Mesendoderm (in vitro differentiated cells): Measurements from ENCODE around the gene CHST13.

Experiments used
- DNase-seq: peaks from one replicate; pipeline ENCODE4 v3.0.0; 2013
- H2AK5ac ChIP-seq: 2 replicates; pipeline ENCODE4 v1.6.1; 2013; ENCODE audit warnings: low read length, inconsistent platforms
- H2BK120ac ChIP-seq: 2 replicates; pipeline ENCODE4 v1.6.1; 2013; ENCODE audit warnings: low read depth, mild to moderate bottlenecking, low read length, moderate library complexity, mixed read lengths
- H2BK15ac ChIP-seq: replicated peaks from 2 replicates; pipeline ENCODE4 v1.6.1; 2013; ENCODE audit warnings: low read depth, mild to moderate bottlenecking, moderate library complexity
- H2BK5ac ChIP-seq: 2 replicates; pipeline ENCODE4 v1.6.1; 2013; ENCODE audit warnings: low read length, inconsistent platforms
- H3K18ac ChIP-seq: 2 replicates; pipeline ENCODE4 v1.6.1; 2013; ENCODE audit warnings: mild to moderate bottlenecking, low read length, mixed read lengths
- H3K23ac ChIP-seq: one replicate; pipeline ENCODE4 v1.6.1; 2013; ENCODE audit warnings: low read length
- H3K27ac ChIP-seq: 2 replicates; pipeline ENCODE4 v1.5.1; 2013; ENCODE audit warnings: low read depth, mild to moderate bottlenecking, inconsistent platforms, low read length, moderate library complexity
- H3K27me3 ChIP-seq: 2 replicates; pipeline ENCODE4 v1.6.1; 2013; ENCODE audit warnings: low read length, control low read depth, mild to moderate bottlenecking, inconsistent platforms; ENCODE audit not compliant: insufficient read depth, poor library complexity
- H3K36me3 ChIP-seq: 2 replicates; pipeline ENCODE4 v1.6.1; 2013; ENCODE audit warnings: low read length, inconsistent platforms; ENCODE audit not compliant: control insufficient read depth, insufficient read depth
- H3K4ac ChIP-seq: one replicate; pipeline ENCODE4 v1.6.1; 2013; ENCODE audit warnings: low read depth, mild to moderate bottlenecking, low read length, moderate library complexity
- H3K4me1 ChIP-seq: 2 replicates; pipeline ENCODE4 v1.6.1; 2013; ENCODE audit warnings: low read depth, low read length, inconsistent platforms; ENCODE audit not compliant: control insufficient read depth
- H3K4me2 ChIP-seq: 2 replicates; pipeline ENCODE4 v1.6.1; 2013; ENCODE audit warnings: low read length
- H3K4me3 ChIP-seq: 2 replicates; pipeline ENCODE4 v1.5.1; 2013; ENCODE audit warnings: mild to moderate bottlenecking, low read length
- H3K56ac ChIP-seq: one replicate; pipeline ENCODE4 v1.6.1; 2013; ENCODE audit warnings: low read length
- H3K79me1 ChIP-seq: 2 replicates; pipeline ENCODE4 v1.6.1; 2013; ENCODE audit warnings: low read length, inconsistent platforms
- H3K79me2 ChIP-seq: 2 replicates; pipeline ENCODE4 v1.6.1; 2013; ENCODE audit warnings: mild to moderate bottlenecking, low read length; ENCODE audit not compliant: control insufficient read depth, insufficient read depth
- H3K9ac ChIP-seq: 2 replicates; pipeline ENCODE4 v1.6.1; 2013; ENCODE audit warnings: low read length, inconsistent platforms
- H4K5ac ChIP-seq: one replicate; pipeline ENCODE4 v1.6.1; 2013; ENCODE audit warnings: low read length
- H4K8ac ChIP-seq: one replicate; pipeline ENCODE4 v1.6.1; 2013; ENCODE audit warnings: low read depth, mild to moderate bottlenecking, control low read depth, low read length, moderate library complexity
- WGBS: extraction: QIAGEN DNeasy Blood & Tissue Kit; methylation state at CpG from one replicate; pipeline ENCODE4 v1.1.7; 2013; ENCODE audit warnings: low lambda C conversion rate, missing lambda C conversion rate; ENCODE audit not compliant: insufficient coverage; ENCODE audit errors: extremely low coverage; 5-methylcytosine and 5-hydroxymethylcytosine counted together

The CHST13 gene

DNA sequence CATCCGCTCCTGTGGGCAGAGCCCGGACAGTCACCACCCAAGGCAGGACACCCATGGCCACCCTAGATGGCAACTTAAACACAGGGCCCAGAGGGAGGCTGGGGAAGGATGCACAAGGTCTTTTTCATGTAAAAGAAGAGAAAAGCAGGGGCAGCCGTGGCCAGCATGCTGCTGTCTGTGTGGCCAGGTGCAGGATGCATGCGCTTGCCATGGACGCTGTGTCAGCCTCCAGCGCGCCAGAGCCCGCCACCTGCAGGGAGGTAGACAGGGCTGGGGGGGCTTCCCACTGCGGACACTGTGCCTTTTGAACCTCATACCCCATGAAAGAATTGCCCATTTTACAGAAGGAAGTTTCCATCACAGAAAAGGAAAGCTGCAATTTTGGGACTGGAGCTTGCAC is 24.6 kb upstream of the CHST13 start:
- Histone ChIP-seq H3K4me3 (no peak overlapping the region), H3K36me3 (no peaks in the 10 kb centered on the region), H2BK120ac (no peak overlapping the region), H2BK5ac (no peak overlapping the region), H3K27me3 (no peaks in the 10 kb centered on the region), H2BK15ac (no peak overlapping the region), H2AK5ac (no peak overlapping the region), H3K27ac (no peak overlapping the region), H3K18ac (no peak overlapping the region), H3K4ac (no peak overlapping the region), H3K23ac (no peak overlapping the region), H4K8ac (no peak overlapping the region), H3K56ac (no peak overlapping the region), H3K9ac (no peak overlapping the region), H3K4me2 (no peak overlapping the region), H4K5ac (no peak overlapping the region), H3K79me1 (no peaks in the 10 kb centered on the region), H3K79me2 (no peaks in the 10 kb centered on the region), H3K4me1 (no peaks in the 10 kb centered on the region)
- WGBS = no CpG with 5 or more reads among the region's 9 CpGs
- no peak for DNase-seq

DNA sequence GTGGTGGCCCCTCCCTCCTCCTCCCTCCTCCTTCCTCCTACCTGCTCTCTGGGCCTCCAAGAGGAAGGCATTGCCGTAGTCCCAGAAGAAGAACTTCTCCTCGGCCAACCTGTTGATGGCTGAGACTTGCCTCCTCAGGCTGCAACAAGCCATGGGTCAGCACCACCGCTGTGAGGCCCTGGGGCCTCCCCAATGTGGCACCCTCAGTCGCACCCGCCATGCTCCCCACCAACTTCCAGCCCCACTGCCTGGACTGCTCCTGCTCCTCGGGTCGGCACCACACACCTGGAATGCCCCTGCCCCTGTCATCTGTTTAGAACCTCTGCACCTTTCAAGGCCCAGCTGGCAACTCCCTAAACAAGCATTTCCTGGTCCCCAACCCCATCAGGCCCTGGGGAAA is 23.9 kb upstream of the CHST13 start:
- no peak overlapping the region for H2AK5ac ChIP-seq
- no peak overlapping the region for H3K56ac ChIP-seq
- H3K4me3 ChIP-seq = no peak overlapping the region
- H3K18ac ChIP-seq = no peak overlapping the region
- H3K27ac ChIP-seq = no peak overlapping the region
- H3K79me1 ChIP-seq = no peaks in the 10 kb centered on the region
- no peak overlapping the region for H2BK5ac ChIP-seq
- H2BK15ac ChIP-seq = no peak overlapping the region
- H2BK120ac ChIP-seq = no peak overlapping the region
- no peaks in the 10 kb centered on the region for H3K36me3 ChIP-seq
- no peak overlapping the region for H3K23ac ChIP-seq
- no peaks in the 10 kb centered on the region for H3K27me3 ChIP-seq
- H3K4me2 ChIP-seq = no peak overlapping the region
- no peaks in the 10 kb centered on the region for H3K4me1 ChIP-seq
- WGBS = no CpG with 5 or more reads among the region's 7 CpGs
- DNase-seq = peak; percentile 11
- no peak overlapping the region for H4K8ac ChIP-seq
- H4K5ac ChIP-seq = no peak overlapping the region
- H3K4ac ChIP-seq = no peak overlapping the region
- H3K9ac ChIP-seq = no peak overlapping the region
- H3K79me2 ChIP-seq = no peaks in the 10 kb centered on the region

DNA sequence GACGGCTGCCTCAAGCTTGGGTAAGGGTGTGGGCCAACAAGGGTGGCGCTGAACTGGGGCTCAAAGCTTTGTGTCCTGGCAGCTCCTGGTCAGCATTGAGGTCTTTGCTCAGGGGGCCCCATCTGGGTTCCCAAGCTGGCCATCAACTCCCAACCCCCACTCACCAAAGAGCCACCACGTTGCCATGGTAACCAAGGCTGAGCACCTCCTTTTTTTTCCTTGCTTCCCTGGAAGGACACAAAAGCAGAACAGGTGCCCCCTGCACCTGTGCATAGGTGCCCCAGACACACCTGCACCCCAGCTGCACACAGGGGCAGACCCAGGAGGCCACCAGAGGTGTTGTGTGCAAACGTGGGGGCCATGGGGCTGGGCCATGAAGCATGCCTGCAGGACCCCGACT is 22.9 kb upstream of the CHST13 start:
- Histone ChIP-seq H4K5ac (no peak overlapping the region), H3K4ac (no peak overlapping the region), H3K4me2 (no peak overlapping the region), H3K79me1 (no peaks in the 10 kb centered on the region), H3K9ac (no peak overlapping the region), H3K18ac (no peak overlapping the region), H2AK5ac (no peak overlapping the region), H4K8ac (no peak overlapping the region), H3K36me3 (no peaks in the 10 kb centered on the region), H3K4me1 (no peaks in the 10 kb centered on the region), H3K4me3 (no peak overlapping the region), H3K23ac (no peak overlapping the region), H3K79me2 (no peaks in the 10 kb centered on the region), H3K27ac (no peak overlapping the region), H2BK120ac (no peak overlapping the region), H2BK15ac (no peak overlapping the region), H3K27me3 (no peaks in the 10 kb centered on the region), H3K56ac (no peak overlapping the region), H2BK5ac (no peak overlapping the region)
- no peak for DNase-seq
- no CpG with 5 or more reads among the region's 5 CpGs for WGBS

DNA sequence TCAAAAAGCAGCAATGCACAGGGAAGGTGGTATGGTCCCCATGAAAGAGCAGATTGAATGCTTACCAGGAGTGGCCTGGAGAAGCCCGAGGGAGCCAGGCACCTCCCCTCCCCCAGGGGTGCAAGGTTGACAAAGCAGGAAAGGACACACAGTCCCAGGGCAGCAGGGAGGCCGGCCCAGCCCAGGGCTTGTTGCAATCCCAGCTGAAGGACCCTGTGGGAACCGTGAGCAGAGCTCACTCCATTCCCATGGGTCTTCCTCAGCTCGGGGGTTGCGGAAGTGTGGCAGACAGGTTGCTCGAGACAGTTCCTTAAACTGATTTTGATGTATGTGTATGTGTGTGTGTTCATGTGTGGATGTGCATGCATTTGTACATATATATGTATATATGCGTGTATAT is 22.2 kb upstream of the CHST13 start:
- H2AK5ac ChIP-seq = no peak overlapping the region

DNA sequence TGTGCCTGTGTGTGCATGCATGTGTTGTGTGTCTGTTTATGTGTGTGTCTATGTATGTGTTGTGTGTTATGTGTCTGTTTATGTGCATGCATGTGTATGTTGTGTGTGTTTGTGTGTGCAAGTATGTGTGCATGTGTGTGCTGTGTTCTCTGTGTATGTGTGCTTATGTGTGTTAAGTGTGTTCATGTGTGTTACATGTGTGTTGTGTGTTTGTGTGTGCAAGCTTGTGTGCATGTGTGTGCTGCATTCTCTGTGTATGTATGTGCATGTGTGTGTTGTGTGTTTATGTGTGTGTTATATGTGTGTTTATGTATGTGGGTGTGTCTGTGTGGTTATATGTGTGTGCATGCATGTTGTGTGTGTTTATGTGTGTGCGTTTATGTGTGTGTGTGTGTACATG is 21.3 kb upstream of the CHST13 start:
- Histone ChIP-seq H2BK120ac (no peak overlapping the region), H3K79me2 (no peaks in the 10 kb centered on the region), H3K4ac (no peak overlapping the region), H3K4me3 (no peak overlapping the region), H3K4me2 (no peak overlapping the region), H3K9ac (no peak overlapping the region), H3K27ac (no peak overlapping the region), H3K23ac (no peak overlapping the region), H3K27me3 (no peaks in the 10 kb centered on the region), H3K18ac (no peak overlapping the region), H3K36me3 (no peaks in the 10 kb centered on the region), H4K5ac (no peak overlapping the region), H2BK5ac (no peak overlapping the region), H3K79me1 (no peaks in the 10 kb centered on the region), H2AK5ac (no peak overlapping the region), H3K56ac (no peak overlapping the region), H3K4me1 (no peaks in the 10 kb centered on the region), H4K8ac (no peak overlapping the region), H2BK15ac (no peak overlapping the region)
- WGBS = no CpG with 5 or more reads among the region's 1 CpG
- no peak for DNase-seq

More for the DNA sequence above, 22.2 kb upstream of the CHST13 start:
- H4K5ac ChIP-seq = no peak overlapping the region
- H4K8ac ChIP-seq = no peak overlapping the region
- H3K36me3 ChIP-seq = no peaks in the 10 kb centered on the region
- no peaks in the 10 kb centered on the region for H3K27me3 ChIP-seq
- no peak overlapping the region for H3K27ac ChIP-seq
- no peak overlapping the region for H3K23ac ChIP-seq
- WGBS = no CpG with 5 or more reads among the region's 7 CpGs
- H3K4me2 ChIP-seq = no peak overlapping the region
- H3K79me2 ChIP-seq = no peaks in the 10 kb centered on the region
- DNase-seq = no peak
- H2BK120ac ChIP-seq = no peak overlapping the region
- no peak overlapping the region for H3K18ac ChIP-seq
- H3K9ac ChIP-seq = no peak overlapping the region
- H3K4me1 ChIP-seq = no peaks in the 10 kb centered on the region
- no peak overlapping the region for H3K4me3 ChIP-seq
- H2BK5ac ChIP-seq = no peak overlapping the region
- no peak overlapping the region for H3K56ac ChIP-seq
- H2BK15ac ChIP-seq = no peak overlapping the region
- H3K4ac ChIP-seq = no peak overlapping the region
- no peaks in the 10 kb centered on the region for H3K79me1 ChIP-seq

DNA sequence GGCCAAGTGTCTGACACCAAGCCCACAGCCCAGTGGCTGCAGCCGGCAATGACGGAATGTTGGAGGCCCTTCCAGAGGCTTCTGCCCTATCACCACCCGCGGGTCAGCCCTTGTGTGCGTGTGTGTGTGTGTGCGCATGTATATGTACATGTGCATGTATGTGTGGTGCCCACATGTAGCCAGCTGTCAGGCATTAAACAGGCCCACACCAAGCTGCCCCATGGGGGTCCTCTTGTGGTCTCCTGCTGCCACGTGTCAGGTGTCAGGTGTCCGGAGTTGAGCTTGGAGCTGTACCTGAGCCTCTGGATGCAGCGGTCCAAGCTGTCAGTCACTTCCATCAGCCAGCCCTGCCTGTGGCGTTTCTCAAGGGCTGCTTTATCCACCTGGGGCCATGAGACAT is 20.3 kb upstream of the CHST13 start:
- no peak overlapping the region for H3K18ac ChIP-seq
- no peaks in the 10 kb centered on the region for H3K79me2 ChIP-seq
- no peak overlapping the region for H3K4me3 ChIP-seq
- H3K9ac ChIP-seq = no peak overlapping the region
- no CpG with 5 or more reads among the region's 10 CpGs for WGBS
- DNase-seq = no peak
- no peak overlapping the region for H4K8ac ChIP-seq
- no peaks in the 10 kb centered on the region for H3K27me3 ChIP-seq
- H3K56ac ChIP-seq = no peak overlapping the region
- no peak overlapping the region for H3K23ac ChIP-seq
- H2AK5ac ChIP-seq = no peak overlapping the region
- H3K27ac ChIP-seq = no peak overlapping the region
- H2BK120ac ChIP-seq = no peak overlapping the region
- H4K5ac ChIP-seq = no peak overlapping the region
- no peaks in the 10 kb centered on the region for H3K4me1 ChIP-seq
- H2BK5ac ChIP-seq = no peak overlapping the region
- no peaks in the 10 kb centered on the region for H3K79me1 ChIP-seq
- H3K4me2 ChIP-seq = no peak overlapping the region
- no peak overlapping the region for H2BK15ac ChIP-seq
- H3K4ac ChIP-seq = no peak overlapping the region
- H3K36me3 ChIP-seq = no peaks in the 10 kb centered on the region
